Large intestine (tissue), 3 donors: Measurements from ENCODE around the gene PI4KA. TPM values are rescaled to one million over a fixed set of nuclear protein-coding genes. Genes with fewer than 3 reads are reported as not detected.
"Not testable (repeated sequence)": the region's sequence is repeated elsewhere in the genome, so short reads cannot be mapped to it uniquely, and the experiment has no call there.

Experiments
- DNase-seq, 2 donors: peaks; one replicate each; pipeline versions ENCODE4 v3.0.0 to v3.0.0-alpha.2; 2013
- H3K27ac ChIP-seq: one replicate; pipeline ENCODE4 v1.5.1; 2013; ENCODE audit warnings: low read length
- H3K27me3 ChIP-seq: 2 replicates; pipeline ENCODE4 v1.6.1; 2013; ENCODE audit warnings: low read length; ENCODE audit not compliant: control insufficient read depth, insufficient read depth
- H3K36me3 ChIP-seq: 2 replicates; pipeline ENCODE4 v1.6.1; 2013; ENCODE audit warnings: low read length; ENCODE audit not compliant: control insufficient read depth, insufficient read depth
- H3K4me1 ChIP-seq: one replicate; pipeline ENCODE4 v1.6.1; 2013; ENCODE audit warnings: low read length; ENCODE audit not compliant: control insufficient read depth, insufficient read depth
- H3K4me3 ChIP-seq: one replicate; pipeline ENCODE4 v1.5.1; 2013; ENCODE audit warnings: low read length
- H3K9me3 ChIP-seq: one replicate; pipeline ENCODE4 v1.6.1; 2013; ENCODE audit warnings: mild to moderate bottlenecking, low read depth, low read length, moderate library complexity; ENCODE audit not compliant: control insufficient read depth
- WGBS: methylation state at CpG from one replicate; pipeline ENCODE4 v1.1.5; 2013; ENCODE audit warnings: low lambda C conversion rate; ENCODE audit not compliant: insufficient coverage; 5-methylcytosine and 5-hydroxymethylcytosine counted together
- polyA plus RNA-seq: library from polyadenylated mRNA; unstranded; fragments of 120-200 nt; gene quantifications from one replicate; pipeline ENCODE4 v1.2.1, GENCODE V29; 2013

PI4KA gene
- polyA plus RNA-seq, 1 donor: 79.8 TPM

- WGBS: no CpG with 5 or more reads among the region's 7 CpGs
- Histone ChIP-seq H3K9me3 (peaks cover 3% of the 10 kb centered on the region), H3K4me1 (no peaks in the 10 kb centered on the region), H3K27ac (no peak overlapping the region), H3K4me3 (no peak overlapping the region), H3K36me3 (no peaks in the 10 kb centered on the region), H3K27me3 (peaks cover 2% of the 10 kb centered on the region)
- no peak for DNase-seq
These were observed 194.5 kb downstream of the PI4KA start for GRCh38 chr22:20663941-20664593.

- no peaks in the 10 kb centered on the region for H3K4me1 ChIP-seq
- peaks cover 3% of the 10 kb centered on the region for H3K9me3 ChIP-seq
- no peak overlapping the region for H3K4me3 ChIP-seq
- H3K27ac ChIP-seq: no peak overlapping the region
- H3K27me3 ChIP-seq: peaks cover 6% of the 10 kb centered on the region
- 100% methylated on average over 1 of the region's 1 CpG for WGBS
- no peaks in the 10 kb centered on the region for H3K36me3 ChIP-seq
- DNase-seq: no peak
These were observed 195.3 kb downstream of the PI4KA start for GRCh38 chr22:20663137-20663828.

- WGBS: no CpG with 5 or more reads among the region's 4 CpGs
- H3K36me3 ChIP-seq, H3K4me3 ChIP-seq, H3K4me1 ChIP-seq, H3K9me3 ChIP-seq, H3K27me3 ChIP-seq, DNase-seq, H3K27ac ChIP-seq: not testable (repeated sequence)
These were observed 196.0 kb downstream of the PI4KA start for GRCh38 chr22:20662524-20663036.

- no peak overlapping the region for H3K4me3 ChIP-seq
- peaks cover 3% of the 10 kb centered on the region for H3K9me3 ChIP-seq
- no peaks in the 10 kb centered on the region for H3K36me3 ChIP-seq
- no peak for DNase-seq
- H3K27ac ChIP-seq: no peak overlapping the region
- H3K27me3 ChIP-seq: peaks cover 9% of the 10 kb centered on the region
- WGBS: 100% methylated on average over 1 of the region's 1 CpG
- H3K4me1 ChIP-seq: no peaks in the 10 kb centered on the region
These were observed 197.1 kb downstream of the PI4KA start for GRCh38 chr22:20661473-20661872.

- Histone ChIP-seq H3K36me3 (no peaks in the 10 kb centered on the region), H3K27ac (no peak overlapping the region), H3K4me1 (no peaks in the 10 kb centered on the region), H3K9me3 (peaks cover 3% of the 10 kb centered on the region), H3K4me3 (no peak overlapping the region), H3K27me3 (peaks cover 9% of the 10 kb centered on the region)
- no peak for DNase-seq
- 81% methylated on average over 6 of the region's 6 CpGs for WGBS
These were observed 198.1 kb downstream of the PI4KA start for GRCh38 chr22:20660441-20661054.

GRCh38 chr22:20659920-20660319 lies 198.7 kb downstream of the PI4KA start:
- H3K36me3 ChIP-seq: no peaks in the 10 kb centered on the region
- 90% methylated on average over 2 of the region's 2 CpGs for WGBS
- no peak for DNase-seq

GRCh38 chr22:20659258-20659657 lies 199.4 kb downstream of the PI4KA start:
- WGBS: no CpG with 5 or more reads among the region's 1 CpG
- H3K9me3 ChIP-seq: peaks cover 3% of the 10 kb centered on the region
- H3K4me3 ChIP-seq: no peak overlapping the region
- DNase-seq: no peak
- no peak overlapping the region for H3K27ac ChIP-seq
- no peaks in the 10 kb centered on the region for H3K36me3 ChIP-seq
- peaks cover 9% of the 10 kb centered on the region for H3K27me3 ChIP-seq
- no peaks in the 10 kb centered on the region for H3K4me1 ChIP-seq

More at GRCh38 chr22:20659920-20660319, 198.7 kb downstream of the PI4KA start:
- no peaks in the 10 kb centered on the region for H3K4me1 ChIP-seq
- peaks cover 9% of the 10 kb centered on the region for H3K27me3 ChIP-seq
- H3K27ac ChIP-seq: no peak overlapping the region
- H3K9me3 ChIP-seq: peaks cover 3% of the 10 kb centered on the region
- no peak overlapping the region for H3K4me3 ChIP-seq

- Histone ChIP-seq H3K36me3 (no peaks in the 10 kb centered on the region), H3K4me3 (no peak overlapping the region), H3K27me3 (peaks cover 7% of the 10 kb centered on the region), H3K4me1 (no peaks in the 10 kb centered on the region), H3K9me3 (peaks cover 3% of the 10 kb centered on the region), H3K27ac (no peak overlapping the region)
- WGBS: 76% methylated on average over 10 of the region's 11 CpGs
- no peak for DNase-seq
These were observed 200.0 kb downstream of the PI4KA start for GRCh38 chr22:20658433-20659222.

GRCh38 chr22:20657963-20658362 lies 200.6 kb downstream of the PI4KA start:
- Histone ChIP-seq H3K9me3 (peaks cover 3% of the 10 kb centered on the region), H3K27ac (no peak overlapping the region), H3K36me3 (no peaks in the 10 kb centered on the region), H3K4me3 (no peak overlapping the region), H3K4me1 (no peaks in the 10 kb centered on the region), H3K27me3 (peaks cover 7% of the 10 kb centered on the region)
- no peak for DNase-seq
- WGBS: 77% methylated on average over 5 of the region's 5 CpGs
